ENCODE measurements around the gene SLAMF7.

DNA sequence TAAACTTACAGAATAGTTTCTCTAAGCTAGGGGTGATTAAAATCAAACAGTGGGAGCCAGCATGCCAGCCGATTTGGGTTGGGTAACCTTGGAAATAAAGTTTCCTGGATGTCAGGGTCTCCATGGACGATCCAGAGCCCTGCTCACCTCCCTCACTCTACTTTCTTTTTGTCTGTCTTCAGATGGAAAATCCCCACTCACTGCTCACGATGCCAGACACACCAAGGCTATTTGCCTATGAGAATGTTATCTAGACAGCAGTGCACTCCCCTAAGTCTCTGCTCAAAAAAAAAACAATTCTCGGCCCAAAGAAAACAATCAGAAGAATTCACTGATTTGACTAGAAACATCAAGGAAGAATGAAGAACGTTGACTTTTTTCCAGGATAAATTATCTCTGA, 13.9 kb downstream of the SLAMF7 start:
- TF ChIP-seq, protein P1, sequence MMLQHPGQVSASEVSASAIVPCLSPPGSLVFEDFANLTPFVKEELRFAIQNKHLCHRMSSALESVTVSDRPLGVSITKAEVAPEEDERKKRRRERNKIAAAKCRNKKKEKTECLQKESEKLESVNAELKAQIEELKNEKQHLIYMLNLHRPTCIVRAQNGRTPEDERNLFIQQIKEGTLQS (IDR thresholded peaks at IDR 0.05; ENCODE audit: borderline replicate concordance, extremely low read depth, low read depth, low read length): no peak
- TF ChIP-seq ZNF384 (IDR thresholded peaks at IDR 0.05; ENCODE audit: borderline replicate concordance, low read depth, low read length) (no peak), EZH2 (IDR thresholded peaks at IDR 0.05; ENCODE audit: borderline replicate concordance, control insufficient read depth, low read depth, low read length) (no peak)
- TF ChIP-seq, protein P2, sequence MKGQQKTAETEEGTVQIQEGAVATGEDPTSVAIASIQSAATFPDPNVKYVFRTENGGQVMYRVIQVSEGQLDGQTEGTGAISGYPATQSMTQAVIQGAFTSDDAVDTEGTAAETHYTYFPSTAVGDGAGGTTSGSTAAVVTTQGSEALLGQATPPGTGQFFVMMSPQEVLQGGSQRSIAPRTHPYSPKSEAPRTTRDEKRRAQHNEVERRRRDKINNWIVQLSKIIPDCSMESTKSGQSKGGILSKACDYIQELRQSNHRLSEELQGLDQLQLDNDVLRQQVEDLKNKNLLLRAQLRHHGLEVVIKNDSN (IDR thresholded peaks at IDR 0.05; ENCODE audit: borderline replicate concordance, extremely low read length, insufficient read depth, low read depth, low read length): no peak
- TF ChIP-seq, protein P3, sequence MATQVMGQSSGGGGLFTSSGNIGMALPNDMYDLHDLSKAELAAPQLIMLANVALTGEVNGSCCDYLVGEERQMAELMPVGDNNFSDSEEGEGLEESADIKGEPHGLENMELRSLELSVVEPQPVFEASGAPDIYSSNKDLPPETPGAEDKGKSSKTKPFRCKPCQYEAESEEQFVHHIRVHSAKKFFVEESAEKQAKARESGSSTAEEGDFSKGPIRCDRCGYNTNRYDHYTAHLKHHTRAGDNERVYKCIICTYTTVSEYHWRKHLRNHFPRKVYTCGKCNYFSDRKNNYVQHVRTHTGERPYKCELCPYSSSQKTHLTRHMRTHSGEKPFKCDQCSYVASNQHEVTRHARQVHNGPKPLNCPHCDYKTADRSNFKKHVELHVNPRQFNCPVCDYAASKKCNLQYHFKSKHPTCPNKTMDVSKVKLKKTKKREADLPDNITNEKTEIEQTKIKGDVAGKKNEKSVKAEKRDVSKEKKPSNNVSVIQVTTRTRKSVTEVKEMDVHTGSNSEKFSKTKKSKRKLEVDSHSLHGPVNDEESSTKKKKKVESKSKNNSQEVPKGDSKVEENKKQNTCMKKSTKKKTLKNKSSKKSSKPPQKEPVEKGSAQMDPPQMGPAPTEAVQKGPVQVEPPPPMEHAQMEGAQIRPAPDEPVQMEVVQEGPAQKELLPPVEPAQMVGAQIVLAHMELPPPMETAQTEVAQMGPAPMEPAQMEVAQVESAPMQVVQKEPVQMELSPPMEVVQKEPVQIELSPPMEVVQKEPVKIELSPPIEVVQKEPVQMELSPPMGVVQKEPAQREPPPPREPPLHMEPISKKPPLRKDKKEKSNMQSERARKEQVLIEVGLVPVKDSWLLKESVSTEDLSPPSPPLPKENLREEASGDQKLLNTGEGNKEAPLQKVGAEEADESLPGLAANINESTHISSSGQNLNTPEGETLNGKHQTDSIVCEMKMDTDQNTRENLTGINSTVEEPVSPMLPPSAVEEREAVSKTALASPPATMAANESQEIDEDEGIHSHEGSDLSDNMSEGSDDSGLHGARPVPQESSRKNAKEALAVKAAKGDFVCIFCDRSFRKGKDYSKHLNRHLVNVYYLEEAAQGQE (IDR thresholded peaks at IDR 0.05; ENCODE audit: low read depth, low read length): no peak

Measured in GM12878 (cell line).